DOHH2 (cell line): ENCODE data around the gene FAP.

ENCODE experiments used
- H3F3A ChIP-seq: fragments of 200-600 bp; sonication (generic), shearing (Covaris generic); 2 replicates; pipeline ENCODE4 v1.6.0; 2016; ENCODE audit warnings: antibody characterized with exemption, mild to moderate bottlenecking; ENCODE audit not compliant: control insufficient read depth, insufficient read depth
- H3K27ac ChIP-seq: fragments of 200-600 bp; sonication (generic); 2 replicates; pipeline ENCODE4 v1.5.1; 2014; ENCODE audit warnings: low read depth, mild to moderate bottlenecking, low read length, moderate library complexity
- H3K27me3 ChIP-seq: fragments of 200-600 bp; sonication (generic); 2 replicates; pipeline ENCODE4 v1.6.1; 2014; ENCODE audit warnings: mild to moderate bottlenecking, low read length, mixed read lengths; ENCODE audit not compliant: control insufficient read depth
- H3K36me3 ChIP-seq: fragments of 200-600 bp; sonication (generic); 2 replicates; pipeline ENCODE4 v1.6.1; 2014; ENCODE audit warnings: mild to moderate bottlenecking, low read length, moderate library complexity, mixed read lengths; ENCODE audit not compliant: control insufficient read depth
- H3K4me1 ChIP-seq: fragments of 200-600 bp; sonication (generic); 2 replicates; pipeline ENCODE4 v1.6.1; 2014; ENCODE audit warnings: mild to moderate bottlenecking, low read length, mixed read lengths; ENCODE audit not compliant: control insufficient read depth
- H3K4me2 ChIP-seq: fragments of 200-600 bp; sonication (generic); 2 replicates; pipeline ENCODE4 v1.6.0; 2014; ENCODE audit warnings: mild to moderate bottlenecking, low read length, moderate library complexity
- H3K4me3 ChIP-seq: fragments of 200-600 bp; sonication (generic); 2 replicates; pipeline ENCODE4 v1.5.1; 2014; ENCODE audit warnings: mild to moderate bottlenecking, low read length, mixed read lengths
- H3K79me2 ChIP-seq: fragments of 200-600 bp; sonication (generic); 2 replicates; pipeline ENCODE4 v1.6.1; 2014; ENCODE audit warnings: mild to moderate bottlenecking, low read length, mixed read lengths; ENCODE audit not compliant: control insufficient read depth
- H3K9me2 ChIP-seq: fragments of 200-600 bp; sonication (generic); replicated peaks from 2 replicates; pipeline ENCODE4 v1.6.1; 2014; ENCODE audit warnings: mild to moderate bottlenecking, low read length, mixed read lengths; ENCODE audit not compliant: control insufficient read depth
- H3K9me3 ChIP-seq: fragments of 200-600 bp; sonication (generic); 2 replicates; pipeline ENCODE4 v1.6.1; 2014; ENCODE audit warnings: antibody characterized with exemption, low read length, mixed read lengths; ENCODE audit not compliant: control insufficient read depth, insufficient read depth
- H4K20me1 ChIP-seq: fragments of 200-600 bp; sonication (generic); 2 replicates; pipeline ENCODE4 v1.6.0; 2014; ENCODE audit warnings: low read depth, mild to moderate bottlenecking, antibody characterized with exemption, low read length, moderate library complexity; ENCODE audit not compliant: control insufficient read depth, insufficient read depth
- EZH2phosphoT487 ChIP-seq: fragments of 200-600 bp; sonication (generic); IDR thresholded peaks from 2 replicates; pipeline ENCODE4 v1.6.1; 2017; ENCODE audit warnings: borderline replicate concordance, mild to moderate bottlenecking, antibody characterized with exemption, low read length, moderate library complexity, mixed read lengths
- TF ChIP-seq, protein P1 (sequence below): fragments of 200-600 bp; sonication (generic); IDR thresholded peaks from one replicate; pipeline ENCODE4 v1.5.1; 2014; ENCODE audit warnings: antibody characterized with exemption, mild to moderate bottlenecking, low read depth, low read length; ENCODE audit not compliant: poor library complexity, severe bottlenecking

FAP gene

DNA sequence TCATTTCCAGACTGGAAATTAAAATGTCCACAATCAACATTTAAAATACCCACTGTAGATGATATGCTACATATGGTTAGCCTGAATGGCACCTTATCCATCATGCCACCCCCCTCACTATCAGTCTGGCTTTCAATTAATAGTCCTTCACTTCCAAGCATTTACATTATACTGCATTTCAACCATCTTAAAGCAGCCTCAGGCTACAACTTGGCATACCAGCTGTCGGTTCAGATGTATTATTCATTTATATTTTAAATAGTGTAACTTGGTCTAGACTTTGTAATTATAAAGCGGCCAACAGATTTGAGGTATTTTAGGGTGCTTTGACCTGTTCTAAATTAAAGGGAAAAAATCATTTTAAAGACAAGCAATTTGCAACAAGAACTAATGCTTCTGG lies 93.8 kb downstream of the FAP start:
- no peaks in the 10 kb centered on the region for H3K36me3 ChIP-seq
- no peaks in the 10 kb centered on the region for H3K79me2 ChIP-seq
- H3K27me3 ChIP-seq: peaks cover 17% of the 10 kb centered on the region
- H3F3A ChIP-seq: no peaks in the 10 kb centered on the region
- no peaks in the 10 kb centered on the region for H4K20me1 ChIP-seq
- H3K4me2 ChIP-seq: no peak overlapping the region
- no peak overlapping the region for H3K4me3 ChIP-seq
- H3K9me3 ChIP-seq: no peaks in the 10 kb centered on the region
- no peak overlapping the region for H3K27ac ChIP-seq
- H3K4me1 ChIP-seq: no peaks in the 10 kb centered on the region
- H3K9me2 ChIP-seq: no peaks in the 10 kb centered on the region
- TF ChIP-seq EZH2phosphoT487: no peak
- TF ChIP-seq, protein P1, sequence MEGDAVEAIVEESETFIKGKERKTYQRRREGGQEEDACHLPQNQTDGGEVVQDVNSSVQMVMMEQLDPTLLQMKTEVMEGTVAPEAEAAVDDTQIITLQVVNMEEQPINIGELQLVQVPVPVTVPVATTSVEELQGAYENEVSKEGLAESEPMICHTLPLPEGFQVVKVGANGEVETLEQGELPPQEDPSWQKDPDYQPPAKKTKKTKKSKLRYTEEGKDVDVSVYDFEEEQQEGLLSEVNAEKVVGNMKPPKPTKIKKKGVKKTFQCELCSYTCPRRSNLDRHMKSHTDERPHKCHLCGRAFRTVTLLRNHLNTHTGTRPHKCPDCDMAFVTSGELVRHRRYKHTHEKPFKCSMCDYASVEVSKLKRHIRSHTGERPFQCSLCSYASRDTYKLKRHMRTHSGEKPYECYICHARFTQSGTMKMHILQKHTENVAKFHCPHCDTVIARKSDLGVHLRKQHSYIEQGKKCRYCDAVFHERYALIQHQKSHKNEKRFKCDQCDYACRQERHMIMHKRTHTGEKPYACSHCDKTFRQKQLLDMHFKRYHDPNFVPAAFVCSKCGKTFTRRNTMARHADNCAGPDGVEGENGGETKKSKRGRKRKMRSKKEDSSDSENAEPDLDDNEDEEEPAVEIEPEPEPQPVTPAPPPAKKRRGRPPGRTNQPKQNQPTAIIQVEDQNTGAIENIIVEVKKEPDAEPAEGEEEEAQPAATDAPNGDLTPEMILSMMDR: no peak

- Histone ChIP-seq H3K27ac (no peak overlapping the region), H3K79me2 (no peaks in the 10 kb centered on the region)
Observed at GRCh38 chr2:162148956-162149355, 94.3 kb downstream of the FAP start.

GRCh38 chr2:162143969-162144368 lies 99.3 kb downstream of the FAP start:
- Histone ChIP-seq H3F3A (no peaks in the 10 kb centered on the region), H3K4me1 (no peaks in the 10 kb centered on the region), H3K4me3 (no peak overlapping the region), H3K9me3 (no peaks in the 10 kb centered on the region), H3K27ac (no peak overlapping the region), H4K20me1 (no peaks in the 10 kb centered on the region), H3K27me3 (peaks cover 11% of the 10 kb centered on the region), H3K4me2 (no peak overlapping the region), H3K9me2 (no peaks in the 10 kb centered on the region), H3K36me3 (no peaks in the 10 kb centered on the region), H3K79me2 (no peaks in the 10 kb centered on the region)
- no peak for TF ChIP-seq EZH2phosphoT487
- TF ChIP-seq, protein P1: no peak

More at GRCh38 chr2:162148956-162149355, 94.3 kb downstream of the FAP start:
- Histone ChIP-seq H3K9me3 (no peaks in the 10 kb centered on the region), H3K36me3 (no peaks in the 10 kb centered on the region), H4K20me1 (no peaks in the 10 kb centered on the region), H3K27me3 (peaks cover 12% of the 10 kb centered on the region), H3K9me2 (no peaks in the 10 kb centered on the region), H3K4me3 (no peak overlapping the region), H3F3A (no peaks in the 10 kb centered on the region), H3K4me2 (no peak overlapping the region), H3K4me1 (no peaks in the 10 kb centered on the region)
- TF ChIP-seq EZH2phosphoT487: no peak
- TF ChIP-seq, protein P1: no peak

DNA sequence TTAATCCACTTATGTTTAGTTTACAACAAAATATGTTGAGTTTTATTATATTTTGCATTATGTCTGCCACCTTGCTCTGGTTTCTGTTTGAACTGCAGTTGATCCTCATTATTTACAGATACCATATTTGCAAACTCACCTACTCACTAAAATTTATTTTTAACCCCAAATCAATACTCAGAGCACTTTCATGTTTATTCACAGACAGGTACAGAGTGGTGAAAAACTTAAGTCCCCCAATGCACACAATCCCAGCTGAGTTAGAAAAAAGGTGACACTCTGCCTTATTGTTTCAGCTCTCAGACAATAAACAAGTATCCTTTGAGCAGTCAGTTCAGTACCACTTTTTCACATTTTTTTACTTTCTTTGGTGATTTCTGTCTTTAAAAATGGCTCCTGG lies 104.9 kb downstream of the FAP start:
- Histone ChIP-seq H3K27ac (no peak overlapping the region), H3K9me3 (no peaks in the 10 kb centered on the region), H3K4me3 (no peak overlapping the region), H3K4me2 (no peak overlapping the region), H3F3A (no peaks in the 10 kb centered on the region), H3K36me3 (no peaks in the 10 kb centered on the region), H4K20me1 (no peaks in the 10 kb centered on the region), H3K27me3 (no peaks in the 10 kb centered on the region), H3K9me2 (no peaks in the 10 kb centered on the region), H3K4me1 (no peaks in the 10 kb centered on the region), H3K79me2 (no peaks in the 10 kb centered on the region)
- TF ChIP-seq EZH2phosphoT487: no peak
- TF ChIP-seq, protein P1: no peak
